ENCODE results near the gene TMEM151B.

GRCh38 chr6:44228433-44228832 is 41.8 kb upstream of the TMEM151B start:
- TF ChIP-seq, protein P1, sequence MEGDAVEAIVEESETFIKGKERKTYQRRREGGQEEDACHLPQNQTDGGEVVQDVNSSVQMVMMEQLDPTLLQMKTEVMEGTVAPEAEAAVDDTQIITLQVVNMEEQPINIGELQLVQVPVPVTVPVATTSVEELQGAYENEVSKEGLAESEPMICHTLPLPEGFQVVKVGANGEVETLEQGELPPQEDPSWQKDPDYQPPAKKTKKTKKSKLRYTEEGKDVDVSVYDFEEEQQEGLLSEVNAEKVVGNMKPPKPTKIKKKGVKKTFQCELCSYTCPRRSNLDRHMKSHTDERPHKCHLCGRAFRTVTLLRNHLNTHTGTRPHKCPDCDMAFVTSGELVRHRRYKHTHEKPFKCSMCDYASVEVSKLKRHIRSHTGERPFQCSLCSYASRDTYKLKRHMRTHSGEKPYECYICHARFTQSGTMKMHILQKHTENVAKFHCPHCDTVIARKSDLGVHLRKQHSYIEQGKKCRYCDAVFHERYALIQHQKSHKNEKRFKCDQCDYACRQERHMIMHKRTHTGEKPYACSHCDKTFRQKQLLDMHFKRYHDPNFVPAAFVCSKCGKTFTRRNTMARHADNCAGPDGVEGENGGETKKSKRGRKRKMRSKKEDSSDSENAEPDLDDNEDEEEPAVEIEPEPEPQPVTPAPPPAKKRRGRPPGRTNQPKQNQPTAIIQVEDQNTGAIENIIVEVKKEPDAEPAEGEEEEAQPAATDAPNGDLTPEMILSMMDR (IDR thresholded peaks at IDR 0.05) = no peak
- TF ChIP-seq POLR2AphosphoS5 (IDR thresholded peaks at IDR 0.05) (no peak), EP300 (IDR thresholded peaks at IDR 0.05) (no peak)

Data from esophagus muscularis mucosa (tissue), 4 donors.